ENCODE measurements around the gene XYLT1. TPM values are rescaled to one million over a fixed set of nuclear protein-coding genes. Genes with fewer than 3 reads are reported as not detected.

XYLT1 gene
- total and polyA plus RNA-seq, 2 of the 8 experiments (the other 6 are each of a cell fraction or from before 2014, with no cell fraction given): 6.6 to 25.4 TPM

DNA sequence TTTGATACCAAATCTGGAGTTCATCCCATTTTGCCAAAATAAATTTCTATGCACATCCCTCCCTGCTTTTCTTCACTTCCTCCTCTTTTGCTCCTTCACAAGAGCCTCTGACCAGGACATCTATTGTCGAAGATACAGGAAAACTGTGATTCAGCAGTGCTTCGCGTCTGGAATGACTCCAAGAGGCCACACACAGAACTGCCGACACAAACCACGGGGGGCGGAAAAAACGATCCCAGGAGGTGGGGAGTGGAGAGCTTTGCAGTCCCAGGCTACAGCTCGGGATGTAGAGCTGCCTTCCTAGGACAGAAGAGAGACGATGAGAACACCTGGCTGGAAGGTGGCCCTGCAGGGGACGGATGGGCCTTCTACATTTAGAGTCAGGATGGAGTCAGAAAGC, 102.8 kb downstream of the XYLT1 start:
- Histone ChIP-seq H2BK120ac (replicated peaks; ENCODE audit: low read depth, low read length) (peak overlapping the region; percentile 14), H3K9me3 (ENCODE audit: insufficient read depth in 2 of 2, low read depth in 1 of 2, low read length in 1 of 2) (no peaks in the 10 kb centered on the region), H2AK5ac (ENCODE audit: low read depth, low read length) (0 out of 2 replicates have a peak overlapping the region, but pooled peaks have one; percentile 98), H3K23me2 (ENCODE audit: low read depth, low read length) (no peaks in the 10 kb centered on the region), H3K36me3 (ENCODE audit: control insufficient read depth in 2 of 4, insufficient read depth in 4 of 4, low read length in 3 of 4) (no peaks in the 10 kb centered on the region), H3K9ac (replicated peaks in 1 of 4; ENCODE audit: extremely low read depth in 1 of 4, low read depth in 3 of 4, low read length in 3 of 4) (no peak overlapping the region), H3K4me1 (replicated peaks in 1 of 4; ENCODE audit: control insufficient read depth in 3 of 4, insufficient read depth in 4 of 4, low read length in 3 of 4) (peaks cover 0 to 31% (median 23%) of the 10 kb centered on the region in 4 experiments; a peak in 6 of 7 replicates), H3K4me3 (ENCODE audit: extremely low read depth in 1 of 4, insufficient read depth in 2 of 4, low read depth in 3 of 4, low read length in 4 of 4) (no peak overlapping the region), H2BK15ac (ENCODE audit: low read length) (no peak overlapping the region), H3K23ac (ENCODE audit: insufficient read length) (no peak overlapping the region), H2BK20ac (ENCODE audit: low read length) (peak overlapping the region; percentile 73; the same call in 1 of the 2 replicates), H4K91ac (replicated peaks; ENCODE audit: insufficient read length, low read length) (no peak overlapping the region), H2BK5ac (ENCODE audit: low read depth, low read length) (peak overlapping the region; percentile 71; the same call in 1 of the 2 replicates), H2AFZ (ENCODE audit: low read length) (no peak overlapping the region), H3K79me2 (ENCODE audit: control insufficient read depth in 1 of 2, insufficient read depth in 2 of 2, low read length in 2 of 2) (peaks cover 0 to 4% of the 10 kb centered on the region in 2 experiments; a peak in 1 of 4 replicates), H3K27ac (ENCODE audit: low read depth, low read length) (no peak overlapping the region), H4K20me1 (replicated peaks in 1 of 2; ENCODE audit: control insufficient read depth in 1 of 2, insufficient read depth in 2 of 2, low read length in 2 of 2) (peaks cover 0 to 2% of the 10 kb centered on the region in 2 experiments), H4K5ac (ENCODE audit: insufficient read length, low read depth, low read length) (no peak overlapping the region), H3K79me1 (ENCODE audit: low read depth, low read length) (no peaks in the 10 kb centered on the region; the same call in 1 of the 2 replicates), H3K4me2 (ENCODE audit: insufficient read depth in 1 of 2, low read depth in 2 of 2, low read length in 2 of 2) (peak overlapping the region; percentile 17 to 26; a peak in 2 of 4 replicates), H3K27me3 (replicated peaks in 1 of 4; ENCODE audit: control insufficient read depth in 3 of 4, extremely low read depth in 1 of 4, insufficient read depth in 3 of 4, low read length in 3 of 4) (no peaks in the 10 kb centered on the region), H3K56ac (replicated peaks; ENCODE audit: insufficient read length, low read depth, low read length) (no peak overlapping the region), H3K18ac (ENCODE audit: extremely low read depth, low read length) (no peak overlapping the region), H2BK12ac (ENCODE audit: low read depth, low read length) (no peak overlapping the region), H3K14ac (ENCODE audit: insufficient read length) (no peak overlapping the region), H3K4ac (replicated peaks; ENCODE audit: insufficient read length, low read depth, low read length) (no peak overlapping the region), H4K8ac (ENCODE audit: extremely low read depth, insufficient read depth, low read length) (no peak overlapping the region)
- WGBS, 2 experiments (ENCODE audit: extremely low coverage in 1 of 2, insufficient coverage in 1 of 2, insufficient read length in 1 of 2, insufficient replicate concordance in 2 of 2, low coverage in 1 of 2, low lambda C conversion rate in 2 of 2, missing lambda C conversion rate in 1 of 2): 16% methylated on average over 10 of the region's 10 CpGs; no CpG with 5 or more reads in 1 of the 2 experiments
- ChIA-PET POLR2A (ENCODE audit: partially characterized antibody) (no interaction called here), CTCF (ENCODE audit: partially characterized antibody) (interaction anchor here (0.7 to 2.5 kb wide), 10 partner anchors 8 to 78 kb away, joined by 3 to 14 read pairs (median 3); no protein-coding TSS in a partner anchor)
- DNase-seq (ENCODE audit: low read depth in 1 of 2, low spot score in 2 of 2) (peak; percentile 70 to 82), FAIRE-seq (peak; percentile 36)
- TF ChIP-seq SAP30 (IDR thresholded peaks at IDR 0.05; ENCODE audit: insufficient read depth, insufficient replicate concordance, low read length) (no peak), RBBP5 (IDR thresholded peaks at IDR 0.05; ENCODE audit: borderline replicate concordance, low read depth, low read length) (no peak), TAF7 (optimal IDR thresholded peaks at IDR 0.05; ENCODE audit: borderline replicate concordance, low read depth, low read length) (no peak), NANOG (IDR thresholded peaks at IDR 0.05; ENCODE audit: insufficient read depth, low read depth, low read length, poor library complexity, severe bottlenecking) (no peak), YY1 (IDR thresholded peaks at IDR 0.05; ENCODE audit: low read depth, low read length) (no peak), TAF1 (IDR thresholded peaks at IDR 0.05; ENCODE audit: low read depth, low read length) (no peak)
- TF ChIP-seq, protein P1, sequence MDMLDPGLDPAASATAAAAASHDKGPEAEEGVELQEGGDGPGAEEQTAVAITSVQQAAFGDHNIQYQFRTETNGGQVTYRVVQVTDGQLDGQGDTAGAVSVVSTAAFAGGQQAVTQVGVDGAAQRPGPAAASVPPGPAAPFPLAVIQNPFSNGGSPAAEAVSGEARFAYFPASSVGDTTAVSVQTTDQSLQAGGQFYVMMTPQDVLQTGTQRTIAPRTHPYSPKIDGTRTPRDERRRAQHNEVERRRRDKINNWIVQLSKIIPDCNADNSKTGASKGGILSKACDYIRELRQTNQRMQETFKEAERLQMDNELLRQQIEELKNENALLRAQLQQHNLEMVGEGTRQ (IDR thresholded peaks at IDR 0.05; ENCODE audit: low read length): no peak
- TF ChIP-seq, protein P2, sequence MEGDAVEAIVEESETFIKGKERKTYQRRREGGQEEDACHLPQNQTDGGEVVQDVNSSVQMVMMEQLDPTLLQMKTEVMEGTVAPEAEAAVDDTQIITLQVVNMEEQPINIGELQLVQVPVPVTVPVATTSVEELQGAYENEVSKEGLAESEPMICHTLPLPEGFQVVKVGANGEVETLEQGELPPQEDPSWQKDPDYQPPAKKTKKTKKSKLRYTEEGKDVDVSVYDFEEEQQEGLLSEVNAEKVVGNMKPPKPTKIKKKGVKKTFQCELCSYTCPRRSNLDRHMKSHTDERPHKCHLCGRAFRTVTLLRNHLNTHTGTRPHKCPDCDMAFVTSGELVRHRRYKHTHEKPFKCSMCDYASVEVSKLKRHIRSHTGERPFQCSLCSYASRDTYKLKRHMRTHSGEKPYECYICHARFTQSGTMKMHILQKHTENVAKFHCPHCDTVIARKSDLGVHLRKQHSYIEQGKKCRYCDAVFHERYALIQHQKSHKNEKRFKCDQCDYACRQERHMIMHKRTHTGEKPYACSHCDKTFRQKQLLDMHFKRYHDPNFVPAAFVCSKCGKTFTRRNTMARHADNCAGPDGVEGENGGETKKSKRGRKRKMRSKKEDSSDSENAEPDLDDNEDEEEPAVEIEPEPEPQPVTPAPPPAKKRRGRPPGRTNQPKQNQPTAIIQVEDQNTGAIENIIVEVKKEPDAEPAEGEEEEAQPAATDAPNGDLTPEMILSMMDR (IDR thresholded peaks at IDR 0.05; ENCODE audit: control extremely low read depth in 1 of 3, insufficient read depth in 1 of 3, low read depth in 1 of 3, low read length in 3 of 3): peak; percentile 33 to 50 (median 39)

Data from H1 (cell line).